WTC11 (cell line): ENCODE measurements around the gene FGD5. TPM values are rescaled to one million over a fixed set of nuclear protein-coding genes. Genes with fewer than 3 reads are reported as not detected.

ENCODE experiments used
- ATAC-seq: fragments of 200-7000 bp; cut with Tn5 transposase; 2 replicates; pipeline ENCODE4 v1.10.0; 2021; ENCODE audit warnings: mild to moderate bottlenecking, moderate library complexity
- CTCF ChIA-PET: fragments of 300-600 bp; sonication (Branson Sonifier 250); formaldehyde crosslinking; loops from one replicate; lab custom pipeline; 2021; ENCODE audit warnings: antibody characterized with exemption; lab: Charles Lee
- POLR2A ChIA-PET: fragments of 350-600 bp; sonication (Branson Sonifier 250); formaldehyde crosslinking; loops from one replicate; lab custom pipeline; 2021; ENCODE audit warnings: antibody characterized with exemption; lab: Charles Lee
- DNase-seq: peaks from one replicate; pipeline ENCODE4 v3.0.0; 2021; ENCODE audit warnings: low spot score
- H3K27ac Mint-ChIP-seq: 2 replicates; pipeline ENCODE4 v1.8.0; 2021; ENCODE audit warnings: mixed read lengths
- H3K27me3 Mint-ChIP-seq: 2 replicates; pipeline ENCODE4 v1.8.0; 2021; ENCODE audit warnings: low read depth, mild to moderate bottlenecking, moderate library complexity, mixed read lengths
- H3K36me3 Mint-ChIP-seq: 2 replicates; pipeline ENCODE4 v1.8.0; 2021; ENCODE audit warnings: mixed read lengths
- H3K4me1 Mint-ChIP-seq: 2 replicates; pipeline ENCODE4 v1.8.0; 2022; ENCODE audit warnings: mixed read lengths
- H3K4me3 Mint-ChIP-seq: 2 replicates; pipeline ENCODE4 v1.8.0; 2021; ENCODE audit warnings: mild to moderate bottlenecking, moderate library complexity, mixed read lengths
- H3K9me3 Mint-ChIP-seq: 2 replicates; pipeline ENCODE4 v1.8.0; 2021; ENCODE audit warnings: mixed read lengths
- ETV6 ChIP-seq: sonication (generic); formaldehyde crosslinking; IDR thresholded peaks from 2 replicates; pipeline ENCODE4 v1.8.1; 2022; ENCODE audit warnings: mild to moderate bottlenecking, missing genetic modification reagents
- SOX15 ChIP-seq: fragments of 250-450 bp; sonication (Bioruptor Pico); IDR thresholded peaks from 2 replicates; pipeline ENCODE4 v1.9.0; 2021; ENCODE audit warnings: mild to moderate bottlenecking
- STAT6 ChIP-seq: sonication (generic); formaldehyde crosslinking; conservative IDR thresholded peaks from 2 replicates; pipeline ENCODE4 v1.8.1; 2023; ENCODE audit warnings: mild to moderate bottlenecking, low read depth, missing genetic modification reagents, moderate library complexity
- ZNF219 ChIP-seq: sonication (generic); formaldehyde crosslinking; IDR thresholded peaks from 2 replicates; pipeline ENCODE4 v1.8.0; 2023; ENCODE audit warnings: missing genetic modification reagents, mild to moderate bottlenecking, borderline replicate concordance
- total RNA-seq: library from RNA; stranded (reverse); gene quantifications from 3 replicates; pipeline ENCODE4 v1.2.3, GENCODE V29; 2021
- TF ChIP-seq, protein P1 (sequence below): sonication (generic); formaldehyde crosslinking; IDR thresholded peaks from 2 replicates; pipeline ENCODE4 v1.8.1; 2023; ENCODE audit warnings: mild to moderate bottlenecking, missing genetic modification reagents, moderate library complexity
- TF ChIP-seq, protein P2 (sequence below): sonication (generic); formaldehyde crosslinking; IDR thresholded peaks from 2 replicates; pipeline ENCODE4 v1.8.1; 2023; ENCODE audit warnings: mild to moderate bottlenecking, missing genetic modification reagents
- TF ChIP-seq, protein P3 (sequence below): sonication (generic); formaldehyde crosslinking; conservative IDR thresholded peaks from 2 replicates; pipeline ENCODE4 v1.8.1; 2022; ENCODE audit warnings: mild to moderate bottlenecking, missing genetic modification reagents
- TF ChIP-seq, protein P4 (sequence below): sonication (generic); formaldehyde crosslinking; IDR thresholded peaks from 2 replicates; pipeline ENCODE4 v1.8.1; 2023; ENCODE audit warnings: mild to moderate bottlenecking, missing genetic modification reagents, moderate library complexity

The FGD5 gene
- total RNA-seq, 1 experiment from 2014 or later: 18.3 TPM

- TF ChIP-seq SOX15 (CRISPR knock-in tag) (no peak), STAT6 (CRISPR knock-in tag) (no peak), ETV6 (CRISPR knock-in tag) (no peak), ZNF219 (CRISPR knock-in tag) (no peak)
- TF ChIP-seq, protein P1, sequence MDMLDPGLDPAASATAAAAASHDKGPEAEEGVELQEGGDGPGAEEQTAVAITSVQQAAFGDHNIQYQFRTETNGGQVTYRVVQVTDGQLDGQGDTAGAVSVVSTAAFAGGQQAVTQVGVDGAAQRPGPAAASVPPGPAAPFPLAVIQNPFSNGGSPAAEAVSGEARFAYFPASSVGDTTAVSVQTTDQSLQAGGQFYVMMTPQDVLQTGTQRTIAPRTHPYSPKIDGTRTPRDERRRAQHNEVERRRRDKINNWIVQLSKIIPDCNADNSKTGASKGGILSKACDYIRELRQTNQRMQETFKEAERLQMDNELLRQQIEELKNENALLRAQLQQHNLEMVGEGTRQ (CRISPR knock-in tag): no peak
- TF ChIP-seq, protein P2, sequence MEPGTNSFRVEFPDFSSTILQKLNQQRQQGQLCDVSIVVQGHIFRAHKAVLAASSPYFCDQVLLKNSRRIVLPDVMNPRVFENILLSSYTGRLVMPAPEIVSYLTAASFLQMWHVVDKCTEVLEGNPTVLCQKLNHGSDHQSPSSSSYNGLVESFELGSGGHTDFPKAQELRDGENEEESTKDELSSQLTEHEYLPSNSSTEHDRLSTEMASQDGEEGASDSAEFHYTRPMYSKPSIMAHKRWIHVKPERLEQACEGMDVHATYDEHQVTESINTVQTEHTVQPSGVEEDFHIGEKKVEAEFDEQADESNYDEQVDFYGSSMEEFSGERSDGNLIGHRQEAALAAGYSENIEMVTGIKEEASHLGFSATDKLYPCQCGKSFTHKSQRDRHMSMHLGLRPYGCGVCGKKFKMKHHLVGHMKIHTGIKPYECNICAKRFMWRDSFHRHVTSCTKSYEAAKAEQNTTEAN (CRISPR knock-in tag): no peak
- TF ChIP-seq, protein P3, sequence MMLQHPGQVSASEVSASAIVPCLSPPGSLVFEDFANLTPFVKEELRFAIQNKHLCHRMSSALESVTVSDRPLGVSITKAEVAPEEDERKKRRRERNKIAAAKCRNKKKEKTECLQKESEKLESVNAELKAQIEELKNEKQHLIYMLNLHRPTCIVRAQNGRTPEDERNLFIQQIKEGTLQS (CRISPR knock-in tag): no peak
- TF ChIP-seq, protein P4, sequence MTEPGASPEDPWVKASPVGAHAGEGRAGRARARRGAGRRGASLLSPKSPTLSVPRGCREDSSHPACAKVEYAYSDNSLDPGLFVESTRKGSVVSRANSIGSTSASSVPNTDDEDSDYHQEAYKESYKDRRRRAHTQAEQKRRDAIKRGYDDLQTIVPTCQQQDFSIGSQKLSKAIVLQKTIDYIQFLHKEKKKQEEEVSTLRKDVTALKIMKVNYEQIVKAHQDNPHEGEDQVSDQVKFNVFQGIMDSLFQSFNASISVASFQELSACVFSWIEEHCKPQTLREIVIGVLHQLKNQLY (CRISPR knock-in tag): no peak
- TF ChIP-seq, all 79 proteins: peak for 0
- H3K4me1 Mint-ChIP-seq: peaks cover 3% of the 10 kb centered on the region; the same call in 1 of the 2 replicates
Observed at GRCh38 chr3:14980689-14981088, 161.9 kb downstream of the FGD5 start.

More at GRCh38 chr3:14980689-14981088, 161.9 kb downstream of the FGD5 start:
- H3K27me3 Mint-ChIP-seq: no peaks in the 10 kb centered on the region
- peaks cover 6% of the 10 kb centered on the region; the same call in 1 of the 2 replicates for H3K9me3 Mint-ChIP-seq
- ChIA-PET CTCF (no interaction called here), POLR2A (interaction anchor here (0.7 kb wide), 2 partner anchors 11 to 66 kb away, joined by 4 read pairs; no protein-coding TSS in a partner anchor)
- ATAC-seq (no peak), DNase-seq (no peak)
- no peaks in the 10 kb centered on the region for H3K36me3 Mint-ChIP-seq
- no peak overlapping the region for H3K27ac Mint-ChIP-seq
- H3K4me3 Mint-ChIP-seq: no peak overlapping the region

Other genes starting within 250 kb of the FGD5 start
- 11.3 to 16.0 TPM (median 13.8 TPM) in 3 replicates for gene CCDC174, start 167.2 kb upstream of the FGD5 start, total RNA-seq
- gene C3orf20, start 143.8 kb upstream of the FGD5 start, total RNA-seq: not detected in 3 replicates
- 48.6 to 51.5 TPM (median 50.8 TPM) in 3 replicates for gene NR2C2, start 128.6 kb downstream of the FGD5 start, total RNA-seq
- 69.7 to 72.7 TPM (median 70.1 TPM) in 3 replicates for gene MRPS25, start 246.4 kb downstream of the FGD5 start, total RNA-seq